Adrenal gland (tissue), 5 donors: ENCODE data around the gene KDM6A.

Experiments
- POLR2A ChIP-seq, 2 donors: fragments of 450-650 bp; IDR thresholded peaks; one replicate each; pipeline ENCODE4 v1.6.1; 2017; ENCODE audit warnings: antibody characterized with exemption in 2 of 2, mild to moderate bottlenecking in 2 of 2, moderate library complexity in 1 of 2
- TF ChIP-seq, protein P1 (sequence below), 6 experiments: fragments of 450-650 bp in 4 of 6; fragments of 200-600 bp in 2 of 6; sonication (generic) in 1 of 6; IDR thresholded peaks; 1 replicate in 5 of 6; 2 replicates in 1 of 6; pipeline versions ENCODE4 v1.5.1 to v1.8.0; 2016 to 2021; ENCODE audit warnings: antibody characterized with exemption in 6 of 6, mild to moderate bottlenecking in 2 of 6, moderate library complexity in 1 of 6
- donor health status: DM: no; HTN: no; CAD: no.

DNA sequence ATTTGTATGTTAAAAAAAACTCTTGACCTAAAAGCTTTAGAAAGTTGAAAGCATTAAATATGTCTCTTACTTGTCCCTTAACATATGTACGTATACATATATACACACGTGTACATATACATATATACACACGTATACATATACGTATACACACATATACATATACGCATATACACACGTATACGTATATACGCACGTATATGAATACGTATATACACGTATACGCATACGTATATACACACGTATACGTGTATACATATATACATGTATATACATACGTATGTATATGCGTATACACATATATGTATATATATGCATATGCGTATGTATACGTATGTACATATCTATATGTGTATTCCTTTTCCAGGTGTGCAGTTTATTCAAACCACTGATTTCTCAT is 3.8 kb downstream of the KDM6A start:
- TF ChIP-seq, protein P1, sequence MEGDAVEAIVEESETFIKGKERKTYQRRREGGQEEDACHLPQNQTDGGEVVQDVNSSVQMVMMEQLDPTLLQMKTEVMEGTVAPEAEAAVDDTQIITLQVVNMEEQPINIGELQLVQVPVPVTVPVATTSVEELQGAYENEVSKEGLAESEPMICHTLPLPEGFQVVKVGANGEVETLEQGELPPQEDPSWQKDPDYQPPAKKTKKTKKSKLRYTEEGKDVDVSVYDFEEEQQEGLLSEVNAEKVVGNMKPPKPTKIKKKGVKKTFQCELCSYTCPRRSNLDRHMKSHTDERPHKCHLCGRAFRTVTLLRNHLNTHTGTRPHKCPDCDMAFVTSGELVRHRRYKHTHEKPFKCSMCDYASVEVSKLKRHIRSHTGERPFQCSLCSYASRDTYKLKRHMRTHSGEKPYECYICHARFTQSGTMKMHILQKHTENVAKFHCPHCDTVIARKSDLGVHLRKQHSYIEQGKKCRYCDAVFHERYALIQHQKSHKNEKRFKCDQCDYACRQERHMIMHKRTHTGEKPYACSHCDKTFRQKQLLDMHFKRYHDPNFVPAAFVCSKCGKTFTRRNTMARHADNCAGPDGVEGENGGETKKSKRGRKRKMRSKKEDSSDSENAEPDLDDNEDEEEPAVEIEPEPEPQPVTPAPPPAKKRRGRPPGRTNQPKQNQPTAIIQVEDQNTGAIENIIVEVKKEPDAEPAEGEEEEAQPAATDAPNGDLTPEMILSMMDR (IDR thresholded peaks at IDR 0.05): no peak
- no peak for TF ChIP-seq POLR2A (IDR thresholded peaks at IDR 0.05)
